ENCODE data around the gene CCDC82.
A peak's percentile ranks its signal among the peaks of the same experiment; 100 is the strongest.
"Not testable (repeated sequence)": the region's sequence is repeated elsewhere in the genome, so short reads cannot be mapped to it uniquely, and the experiment has no call there.

Gene CCDC82

DNA sequence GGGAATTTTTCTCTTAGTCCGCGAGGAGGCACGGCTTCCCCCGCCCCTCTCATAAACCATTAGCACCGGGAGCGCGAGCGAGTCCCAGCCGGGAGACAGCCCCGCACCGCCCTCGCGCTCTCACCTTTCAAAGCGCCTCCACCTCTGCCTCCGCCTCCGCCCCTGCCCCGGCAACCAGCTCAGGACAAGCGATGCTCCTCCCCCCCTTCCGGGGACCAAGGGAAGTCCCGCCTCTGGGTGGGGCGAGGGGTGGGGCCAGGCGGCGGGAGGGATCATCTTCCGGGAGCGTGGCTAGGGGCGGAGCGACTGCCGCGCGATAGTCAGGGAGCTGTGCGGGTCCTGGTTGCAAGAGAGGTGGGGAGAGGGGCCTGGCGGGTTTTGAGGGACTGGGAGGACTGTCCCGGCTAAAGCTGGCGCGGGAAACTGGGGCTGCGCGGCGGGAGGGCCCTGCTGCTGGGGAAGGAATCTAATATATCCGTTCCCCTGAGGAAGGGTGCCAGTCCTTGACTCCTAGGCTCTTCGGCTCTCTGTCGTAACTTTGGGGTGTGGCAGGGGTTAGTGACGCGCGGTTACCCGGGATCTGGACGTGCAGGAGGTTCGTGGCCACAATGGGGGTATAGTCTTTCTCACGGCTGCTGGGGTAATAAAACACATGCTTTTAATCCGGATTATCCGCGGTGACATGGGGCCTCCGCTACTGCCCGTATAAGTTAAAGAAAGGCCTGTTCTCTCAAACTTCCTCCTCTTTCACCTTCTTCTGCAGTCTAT is at the start of gene CCDC82, which contains the start of gene JRKL:
Gene CCDC82, minus strand, starts transcription at position 193 of the 768 bp plus-strand sequence. CDS start 5,165 bp downstream, outside the sequence.
Gene JRKL, plus strand, starts transcription at position 294 of the 768 bp plus-strand sequence. CDS start 637 bp downstream, outside the sequence.
- peak; percentile 99 for DNase-seq

GRCh38 chr11:96432654-96433053 is 42.9 kb upstream of the CCDC82 start:
- DNase-seq, result not testable (repeated sequence)

GRCh38 chr11:96430668-96431067 is 41.0 kb upstream of the CCDC82 start:
- no peak for DNase-seq

DNA sequence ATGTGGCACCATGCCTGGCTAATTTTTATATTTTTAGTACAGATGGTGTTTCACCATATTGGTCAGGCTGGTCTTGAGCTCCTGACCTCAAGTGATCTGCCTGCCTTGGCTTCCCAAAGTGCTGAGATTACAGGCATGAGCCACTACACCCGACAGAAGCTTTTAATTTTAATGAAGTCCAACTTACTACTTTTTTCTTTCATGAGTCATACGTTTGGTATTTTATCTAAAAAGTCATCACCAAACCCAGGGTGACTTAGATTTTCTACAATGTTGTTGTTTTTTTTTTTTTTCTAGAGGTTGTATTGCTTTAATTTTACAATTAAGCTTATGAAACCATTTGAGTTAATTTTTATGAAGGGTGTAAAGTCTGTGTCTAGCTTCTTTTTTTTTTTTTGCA is 35.0 kb upstream of the CCDC82 start:
- DNase-seq, result no peak

- DNase-seq, result no peak
Observed at GRCh38 chr11:96413408-96413807, 23.7 kb upstream of the CCDC82 start.

- no peak for DNase-seq
Observed at GRCh38 chr11:96412761-96413381, 23.2 kb upstream of the CCDC82 start.

GRCh38 chr11:96411412-96411811 is 21.7 kb upstream of the CCDC82 start:
- not testable (repeated sequence) for DNase-seq

DNA sequence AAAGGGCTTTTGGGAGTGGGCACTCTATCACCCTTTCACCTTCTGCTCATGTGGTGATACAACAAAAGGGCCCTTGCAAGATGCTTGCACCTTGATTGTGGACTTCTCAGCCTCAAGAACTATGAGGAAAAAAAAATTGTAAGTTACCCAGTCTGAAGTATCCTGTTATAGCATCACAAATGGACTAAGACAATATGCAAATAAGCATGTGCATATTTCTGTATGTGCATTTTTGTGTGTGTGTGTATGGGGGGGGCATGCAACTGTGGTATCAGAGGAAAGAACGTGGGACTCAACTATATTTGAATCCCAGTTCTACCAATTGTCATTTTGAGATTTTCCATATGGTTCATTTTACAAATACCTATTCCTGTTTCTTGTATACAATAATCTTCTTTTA is 11.0 kb upstream of the CCDC82 start:
- no peak for DNase-seq

DNA sequence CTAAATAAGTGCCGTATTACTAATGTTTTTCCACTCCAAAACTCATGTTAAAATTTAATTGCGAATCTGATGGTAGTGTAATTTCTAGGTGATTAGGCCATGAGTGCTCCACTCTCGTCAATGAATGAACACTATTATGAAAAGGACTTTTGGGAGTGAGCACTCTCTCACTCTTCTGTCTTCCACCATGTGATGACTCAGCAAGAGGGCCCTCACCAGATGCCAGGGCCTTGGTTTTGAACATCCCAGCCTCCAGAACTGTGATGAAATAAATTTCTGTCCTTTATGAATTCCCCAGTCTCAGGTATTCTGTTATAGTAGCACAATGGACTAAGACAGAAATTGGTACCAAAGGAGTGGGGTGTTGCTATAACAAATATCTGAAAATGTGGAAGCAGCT is 8.2 kb upstream of the CCDC82 start:
- no peak for DNase-seq

DNA sequence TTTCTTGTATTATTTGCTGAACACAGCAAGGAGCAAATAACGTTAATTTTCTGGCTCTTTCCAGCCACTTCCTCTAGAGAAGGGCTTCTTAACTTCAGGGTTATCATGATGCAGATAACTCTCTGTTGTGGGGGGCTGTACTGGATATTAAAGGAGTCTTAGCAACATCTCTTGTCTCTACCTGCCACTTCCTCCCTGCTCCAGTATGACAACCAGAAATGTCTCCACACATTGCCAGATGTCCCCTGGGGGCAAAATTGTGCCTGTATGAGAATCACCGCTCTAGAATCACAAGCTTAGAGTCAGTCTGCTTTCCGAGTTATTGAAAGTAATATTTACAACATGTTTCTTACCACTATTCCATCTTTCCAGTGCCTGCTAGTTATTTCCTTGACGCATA is 6.9 kb upstream of the CCDC82 start:
- no peak for DNase-seq

- no peak for DNase-seq
Observed at GRCh38 chr11:96394773-96395172, 5.1 kb upstream of the CCDC82 start.

DNA sequence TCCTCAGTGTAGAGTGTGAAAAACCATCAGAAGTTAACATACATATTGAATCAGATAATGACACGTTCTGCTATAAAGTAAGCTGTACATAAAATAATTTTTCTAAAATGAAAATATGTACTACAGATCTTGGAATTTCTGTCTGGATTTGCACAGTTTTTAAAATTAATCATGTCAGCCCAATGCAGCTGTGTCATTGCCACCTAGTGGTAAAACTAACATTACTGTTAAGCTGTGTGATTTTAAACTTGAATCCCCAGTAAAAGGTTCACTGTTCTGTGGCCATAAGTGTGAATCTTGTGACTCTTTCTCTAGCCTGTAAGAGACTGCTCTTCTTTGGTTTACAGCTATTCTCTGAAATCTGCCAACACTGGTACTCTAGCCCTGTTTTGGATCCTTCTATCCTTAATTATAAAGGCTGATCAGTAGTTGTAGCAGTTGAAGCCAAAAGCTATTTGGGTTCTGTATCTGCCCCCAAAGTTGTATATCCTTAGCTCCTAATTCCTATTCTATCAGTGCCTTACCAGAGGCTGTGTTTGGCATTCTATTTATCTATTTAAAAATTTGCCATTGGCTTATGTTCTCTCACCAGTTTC is 4.1 kb upstream of the CCDC82 start:
- no peak for DNase-seq

DNA sequence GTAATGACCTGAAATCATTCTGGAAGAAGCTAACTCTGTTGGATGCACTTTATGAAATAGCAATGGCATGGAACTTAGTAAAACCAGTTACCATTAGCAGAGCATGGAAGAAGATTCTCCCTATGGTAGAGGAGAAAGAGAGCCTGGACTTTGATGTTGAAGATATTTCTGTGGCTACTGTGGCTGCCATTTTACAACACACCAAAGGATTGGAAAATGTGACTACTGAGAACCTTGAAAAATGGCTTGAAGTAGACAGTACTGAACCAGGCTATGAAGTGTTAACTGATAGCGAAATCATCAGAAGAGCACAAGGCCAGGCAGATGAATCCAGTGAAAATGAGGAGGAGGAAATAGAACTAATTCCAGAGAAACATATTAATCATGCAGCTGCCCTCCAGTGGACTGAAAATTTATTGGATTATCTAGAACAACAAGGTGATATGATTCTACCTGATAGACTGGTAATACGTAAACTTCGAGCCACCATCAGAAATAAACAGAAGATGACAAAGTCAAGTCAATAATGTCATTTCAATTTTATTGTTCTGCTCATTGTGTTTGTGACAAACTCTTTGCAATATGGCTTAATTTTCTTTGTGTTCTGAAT is 2.1 kb upstream of the CCDC82 start:
- no peak for DNase-seq

DNA sequence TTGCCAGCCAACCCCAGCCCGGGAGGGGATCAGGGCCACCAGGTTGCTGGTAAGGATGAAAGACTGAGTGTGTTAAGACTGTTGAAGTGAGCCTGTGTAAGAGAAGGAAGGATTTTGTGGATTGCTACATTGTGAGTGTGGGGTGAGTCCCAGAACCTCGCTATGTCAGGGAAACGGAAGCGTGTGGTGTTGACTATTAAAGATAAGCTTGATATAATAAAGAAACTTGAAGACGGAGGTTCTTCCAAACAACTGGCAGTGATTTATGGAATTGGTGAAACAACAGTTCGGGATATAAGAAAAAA is 728 bp upstream of the CCDC82 start:
- DNase-seq, result no peak

- no peak for DNase-seq
Observed at GRCh38 chr11:96388891-96389719, 607 bp downstream of the CCDC82 start.

DNA sequence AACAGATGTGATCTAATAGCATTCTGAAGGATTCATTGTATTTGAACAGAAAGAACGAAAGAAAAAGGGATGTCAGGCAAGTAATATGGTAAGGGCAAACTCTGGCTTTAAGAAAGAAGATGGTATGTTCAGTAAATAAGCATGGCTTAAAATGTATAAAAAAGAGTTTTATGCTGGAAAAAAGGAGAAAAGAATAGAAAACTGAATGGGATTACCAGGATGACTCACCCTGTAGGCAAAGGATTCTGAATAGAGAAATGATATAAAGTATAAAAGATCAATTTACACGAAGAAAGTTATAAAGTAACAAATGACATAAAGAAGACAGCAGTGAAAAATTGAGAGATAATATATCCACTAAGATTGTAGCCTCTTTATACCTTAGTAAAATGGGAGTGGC is 4.5 kb downstream of the CCDC82 start:
- DNase-seq, result no peak

- DNase-seq, result no peak
Observed at GRCh38 chr11:96384156-96384555, 5.6 kb downstream of the CCDC82 start.

DNA sequence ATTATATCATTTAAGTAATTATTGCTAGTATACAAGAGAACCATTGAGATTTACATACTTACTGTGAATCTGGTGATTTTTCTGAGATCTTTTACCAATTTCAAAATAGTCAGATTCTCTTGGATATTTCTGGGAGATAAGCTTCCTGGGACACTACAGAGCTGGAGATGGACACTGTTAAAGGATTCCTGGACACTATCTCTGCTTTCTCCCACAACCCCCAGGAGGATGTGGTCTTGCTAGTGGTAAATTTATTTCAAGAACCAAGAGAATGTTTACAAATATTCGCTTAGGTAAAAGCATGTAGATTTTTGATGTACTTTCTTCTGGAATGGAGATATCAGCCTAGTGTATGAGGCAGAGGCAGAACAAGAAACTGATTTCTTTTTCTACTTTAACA is 12.9 kb downstream of the CCDC82 start:
- DNase-seq, result no peak

- no peak for DNase-seq
Observed at GRCh38 chr11:96373826-96374225, 15.9 kb downstream of the CCDC82 start.

- DNase-seq, result no peak
Observed at GRCh38 chr11:96367342-96367741, 22.4 kb downstream of the CCDC82 start.

- DNase-seq, result no peak
Observed at GRCh38 chr11:96366024-96366423, 23.7 kb downstream of the CCDC82 start.

DNA sequence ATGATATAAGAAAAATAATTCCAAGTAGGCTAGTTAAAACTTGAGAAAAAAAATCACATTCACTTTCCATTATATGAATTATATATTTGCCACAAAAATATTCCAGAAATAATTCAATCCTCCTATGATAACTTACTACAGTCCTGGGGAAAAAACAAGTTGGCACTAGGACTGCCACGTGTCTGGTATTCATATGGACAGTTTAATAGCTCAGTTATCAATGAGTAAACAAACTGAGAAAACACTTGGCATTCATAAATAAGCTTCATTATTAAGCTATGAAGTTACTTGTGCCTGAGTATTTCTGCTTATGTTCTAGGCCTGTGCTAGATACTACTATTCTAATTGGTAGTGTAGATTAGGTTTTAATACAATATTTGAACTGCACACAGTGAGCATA is 24.2 kb downstream of the CCDC82 start:
- no peak for DNase-seq

- DNase-seq, result no peak
Observed at GRCh38 chr11:96361778-96362177, 27.9 kb downstream of the CCDC82 start.
